HG02642 (cell line): ENCODE data around the gene KLHL8.

ENCODE experiments used
- ATAC-seq: cut with Tn5 transposase; IDR thresholded peaks from one replicate; pipeline ENCODE4 v1.9.1; 2021; ENCODE audit warnings: mild to moderate bottlenecking; ENCODE audit not compliant: unreplicated experiment, poor library complexity

The KLHL8 gene

GRCh38 chr4:87220094-87220822, at the start of gene KLHL8:
TSS of gene KLHL8 (minus strand) at chr4:87220618. CDS start at chr4:87195539, 25,079 bp downstream.
- ATAC-seq = peak; percentile 94

DNA sequence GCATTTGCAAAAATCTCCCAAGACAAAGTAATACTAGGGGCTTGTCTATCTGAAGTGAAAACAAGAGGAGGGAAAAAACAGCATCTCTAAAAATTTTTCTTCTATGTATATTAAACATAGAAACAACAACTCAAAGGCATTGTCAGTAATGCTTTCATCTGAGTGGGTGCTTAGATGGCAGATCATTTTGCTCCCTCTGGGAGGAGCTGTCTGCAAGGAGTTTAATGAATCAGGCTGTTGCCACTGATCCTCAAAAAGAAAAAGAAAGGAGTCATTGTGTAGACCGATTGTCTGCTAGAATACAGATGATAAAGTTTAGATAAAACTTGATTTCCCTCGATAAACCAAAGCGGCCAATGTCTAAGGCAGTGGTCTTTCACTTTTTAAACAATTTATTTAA, 49.7 kb upstream of the KLHL8 start:
- ATAC-seq = no peak

GRCh38 chr4:87268411-87268810, 48.0 kb upstream of the KLHL8 start:
- no peak for ATAC-seq

GRCh38 chr4:87266986-87267385, 46.6 kb upstream of the KLHL8 start:
- ATAC-seq = no peak

- ATAC-seq = no peak
These were observed 42.5 kb upstream of the KLHL8 start for GRCh38 chr4:87262886-87263285.

- no peak for ATAC-seq
These were observed 40.1 kb upstream of the KLHL8 start for GRCh38 chr4:87260477-87260876.

GRCh38 chr4:87258677-87259076, 38.3 kb upstream of the KLHL8 start:
- no peak for ATAC-seq

GRCh38 chr4:87257523-87257922, 37.1 kb upstream of the KLHL8 start:
- ATAC-seq = no peak

GRCh38 chr4:87255755-87256154, 35.3 kb upstream of the KLHL8 start:
- no peak for ATAC-seq

GRCh38 chr4:87251106-87251505, 30.7 kb upstream of the KLHL8 start:
- ATAC-seq = no peak

DNA sequence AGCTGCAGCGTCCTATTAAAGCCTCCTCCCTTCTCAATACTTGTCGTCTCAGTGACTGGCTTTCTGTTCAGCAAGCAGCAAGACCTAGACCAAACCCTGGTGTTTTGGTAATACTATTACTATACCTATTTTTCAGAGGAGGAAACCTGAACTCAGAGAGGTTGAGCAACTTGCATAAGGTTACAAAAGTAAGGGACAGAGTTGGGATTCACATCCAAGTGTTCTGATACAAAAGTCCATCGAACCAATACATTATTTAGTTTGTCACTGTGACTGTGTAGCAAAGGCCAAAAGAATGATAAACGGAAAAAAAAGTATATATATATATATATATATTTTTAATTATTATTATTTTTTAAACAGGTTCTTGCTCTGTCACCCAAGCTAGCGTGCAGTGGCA, 29.9 kb upstream of the KLHL8 start:
- no peak for ATAC-seq

DNA sequence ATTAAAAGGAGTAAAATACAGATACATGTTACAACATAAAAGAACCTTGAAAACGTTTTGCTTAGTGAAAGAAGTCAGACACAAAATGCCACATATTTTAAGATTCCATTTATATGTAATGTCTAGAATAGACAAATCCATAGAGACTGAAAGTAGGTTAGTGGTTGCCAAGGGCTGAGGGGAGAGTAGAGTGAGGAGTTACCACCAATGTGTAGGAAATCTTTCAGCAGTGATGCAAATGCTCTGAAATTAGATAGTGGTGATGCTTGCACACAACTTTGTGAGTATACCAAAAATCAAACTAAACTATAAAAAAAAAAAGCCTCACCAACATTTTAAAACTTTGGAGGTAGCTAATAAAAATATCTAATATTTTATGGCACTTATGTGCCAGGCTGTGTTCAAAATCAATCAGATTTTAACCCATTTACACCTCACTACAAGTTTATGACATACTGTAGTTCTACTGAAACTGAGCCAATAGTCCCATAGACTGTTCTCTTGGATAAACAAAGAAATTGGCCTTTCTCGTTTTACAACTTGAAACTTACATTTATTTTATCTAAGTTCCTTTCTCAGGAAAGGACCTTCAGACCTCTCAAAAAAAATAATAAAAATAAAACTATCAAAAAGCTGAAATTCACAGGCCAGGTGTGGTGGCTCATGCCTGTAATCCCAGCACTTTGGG, 29.1 kb upstream of the KLHL8 start:
- ATAC-seq = no peak

DNA sequence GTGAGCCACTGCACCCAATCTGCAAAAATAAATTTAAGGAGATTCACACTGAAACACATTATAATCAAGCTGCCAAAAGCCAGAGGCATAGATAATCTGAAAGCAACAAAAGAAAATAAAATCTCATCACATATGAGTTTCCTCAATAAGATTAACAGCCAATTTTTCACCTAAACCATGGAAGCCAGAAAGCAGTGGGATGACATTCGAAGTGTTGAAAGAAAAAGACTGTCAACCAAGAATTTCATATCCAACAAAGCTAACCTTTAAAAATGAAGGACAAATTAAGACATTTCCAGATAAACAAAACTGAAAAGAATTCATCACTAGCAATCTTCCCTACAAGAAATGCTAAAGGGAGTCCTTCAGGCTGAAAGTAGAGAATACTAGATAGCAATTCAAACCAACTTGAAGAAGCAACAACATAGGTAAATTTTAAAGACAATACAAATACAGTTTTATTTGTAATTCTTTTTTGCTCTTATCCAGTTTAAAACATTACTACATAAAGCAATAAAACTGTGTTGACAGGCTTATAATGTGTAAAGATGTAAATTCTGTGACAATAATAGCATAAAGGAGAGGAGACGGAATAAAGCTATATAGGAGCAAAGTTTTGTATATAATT, 23.1 kb upstream of the KLHL8 start:
- ATAC-seq = no peak

GRCh38 chr4:87241336-87241735, 20.9 kb upstream of the KLHL8 start:
- ATAC-seq = no peak

- ATAC-seq = no peak
These were observed 19.9 kb upstream of the KLHL8 start for GRCh38 chr4:87240341-87240740.

- no peak for ATAC-seq
These were observed 19.4 kb upstream of the KLHL8 start for GRCh38 chr4:87239821-87240220.

DNA sequence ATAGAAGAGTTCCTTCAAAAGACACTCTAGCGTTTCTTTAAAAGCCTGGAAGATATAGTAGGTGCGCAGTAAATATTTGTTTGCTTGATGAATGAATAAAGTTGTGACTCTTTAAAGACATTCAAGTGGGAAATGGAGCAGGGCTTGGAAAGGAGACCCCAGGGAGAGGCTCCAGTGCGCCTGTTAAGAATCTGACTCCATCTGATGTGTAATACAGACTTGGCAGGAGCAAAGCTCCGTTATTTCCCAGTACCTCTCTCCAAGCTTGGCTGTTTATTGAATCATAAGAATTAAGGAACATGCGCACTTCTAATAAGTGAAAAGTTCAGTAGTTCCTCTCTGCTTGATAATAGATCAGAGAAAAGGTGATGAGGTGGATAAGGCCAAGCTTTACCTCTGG, 18.8 kb upstream of the KLHL8 start:
- no peak for ATAC-seq

DNA sequence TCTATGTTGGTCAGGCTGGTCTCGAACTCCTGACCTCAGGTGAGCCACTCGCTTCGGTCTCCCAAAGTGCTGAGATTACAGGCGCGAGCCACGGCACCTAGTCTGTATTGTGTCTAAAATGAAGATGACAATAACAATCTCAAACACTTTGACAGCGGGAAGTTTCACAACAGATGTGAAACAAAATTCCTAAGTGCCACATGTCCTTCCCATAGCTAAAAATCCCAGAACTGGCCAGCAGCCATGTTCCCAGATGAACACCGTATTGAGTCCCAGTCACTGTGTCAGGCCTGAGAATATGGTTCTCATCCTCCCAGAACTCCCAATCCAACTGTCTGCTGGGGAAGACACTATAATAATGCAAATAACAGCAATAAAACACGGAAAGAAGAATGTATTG, 16.4 kb upstream of the KLHL8 start:
- ATAC-seq = no peak

- ATAC-seq = no peak
These were observed 14.7 kb upstream of the KLHL8 start for GRCh38 chr4:87235020-87235671.

- ATAC-seq = no peak
These were observed 11.8 kb upstream of the KLHL8 start for GRCh38 chr4:87232216-87232615.

DNA sequence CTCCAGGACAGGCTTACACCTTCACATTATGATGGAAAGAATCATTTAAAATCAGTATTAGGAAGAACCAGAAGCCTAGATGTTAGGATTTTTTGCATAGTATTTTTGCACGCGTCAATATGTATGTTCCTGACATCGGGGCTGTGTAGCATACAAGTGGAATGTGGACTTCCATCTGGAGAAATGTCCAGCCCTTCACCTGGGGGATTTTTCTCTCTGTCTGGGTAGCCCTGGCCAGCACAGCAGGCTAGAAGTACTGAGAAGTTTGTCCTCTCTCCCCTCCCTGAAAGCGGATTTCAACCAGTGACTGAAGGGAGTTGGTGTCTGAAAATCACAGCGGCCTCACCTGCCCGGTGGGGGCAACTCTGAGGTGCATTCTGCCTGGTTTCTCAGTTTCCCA, 10.4 kb upstream of the KLHL8 start:
- ATAC-seq = no peak
